GM21360 (cell line): ENCODE results near the gene BANP.
"Not testable (repeated sequence)": the region's sequence is repeated elsewhere in the genome, so short reads cannot be mapped to it uniquely, and the experiment has no call there.

Experiments
- ATAC-seq: cut with Tn5 transposase; IDR thresholded peaks from one replicate; pipeline ENCODE4 v1.9.1; 2021; ENCODE audit warnings: mild to moderate bottlenecking, moderate library complexity; ENCODE audit not compliant: unreplicated experiment

BANP gene

GRCh38 chr16:88114541-88115228 is 163.5 kb downstream of the BANP start:
- ATAC-seq: not testable (repeated sequence)

DNA sequence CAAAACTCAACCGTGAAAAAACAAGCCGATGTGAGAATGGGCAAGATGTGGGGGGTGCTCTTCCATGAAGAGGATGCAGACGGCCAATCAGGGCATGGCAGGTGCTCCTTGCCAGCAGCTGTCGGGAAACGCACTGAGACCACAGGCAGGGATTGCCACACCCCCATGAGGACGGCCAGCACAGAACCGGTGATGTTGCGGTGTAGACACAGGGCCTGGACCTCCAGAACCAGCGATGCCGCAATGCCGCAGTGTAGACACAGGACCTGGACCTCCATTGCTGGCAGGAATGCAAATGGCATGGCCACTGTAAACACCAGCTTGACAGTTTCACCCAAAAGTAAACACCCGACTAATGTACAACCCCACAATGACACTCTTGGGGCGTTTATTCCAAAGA is 164.9 kb downstream of the BANP start:
- no peak for ATAC-seq

GRCh38 chr16:88117476-88117868 is 166.2 kb downstream of the BANP start:
- no peak for ATAC-seq

DNA sequence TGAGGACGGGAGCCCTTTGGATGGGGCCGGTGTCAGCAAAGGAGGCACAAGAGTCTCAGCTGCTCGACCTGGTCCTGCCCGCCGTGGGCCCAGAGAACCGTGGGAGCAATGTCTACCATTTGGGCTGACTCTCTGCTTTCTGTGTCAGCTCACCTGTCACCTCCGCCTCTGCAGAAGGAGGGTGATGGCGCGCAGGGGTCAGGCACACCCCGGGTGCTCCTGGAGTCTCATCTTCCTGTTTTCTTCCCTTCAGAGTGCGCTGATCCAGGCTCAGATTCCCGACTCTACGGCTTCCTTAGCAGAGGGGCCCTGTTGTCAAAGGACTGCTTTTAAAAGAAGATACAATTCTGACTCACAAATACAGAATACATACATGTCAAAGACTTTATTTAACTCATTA is 167.1 kb downstream of the BANP start:
- no peak for ATAC-seq

DNA sequence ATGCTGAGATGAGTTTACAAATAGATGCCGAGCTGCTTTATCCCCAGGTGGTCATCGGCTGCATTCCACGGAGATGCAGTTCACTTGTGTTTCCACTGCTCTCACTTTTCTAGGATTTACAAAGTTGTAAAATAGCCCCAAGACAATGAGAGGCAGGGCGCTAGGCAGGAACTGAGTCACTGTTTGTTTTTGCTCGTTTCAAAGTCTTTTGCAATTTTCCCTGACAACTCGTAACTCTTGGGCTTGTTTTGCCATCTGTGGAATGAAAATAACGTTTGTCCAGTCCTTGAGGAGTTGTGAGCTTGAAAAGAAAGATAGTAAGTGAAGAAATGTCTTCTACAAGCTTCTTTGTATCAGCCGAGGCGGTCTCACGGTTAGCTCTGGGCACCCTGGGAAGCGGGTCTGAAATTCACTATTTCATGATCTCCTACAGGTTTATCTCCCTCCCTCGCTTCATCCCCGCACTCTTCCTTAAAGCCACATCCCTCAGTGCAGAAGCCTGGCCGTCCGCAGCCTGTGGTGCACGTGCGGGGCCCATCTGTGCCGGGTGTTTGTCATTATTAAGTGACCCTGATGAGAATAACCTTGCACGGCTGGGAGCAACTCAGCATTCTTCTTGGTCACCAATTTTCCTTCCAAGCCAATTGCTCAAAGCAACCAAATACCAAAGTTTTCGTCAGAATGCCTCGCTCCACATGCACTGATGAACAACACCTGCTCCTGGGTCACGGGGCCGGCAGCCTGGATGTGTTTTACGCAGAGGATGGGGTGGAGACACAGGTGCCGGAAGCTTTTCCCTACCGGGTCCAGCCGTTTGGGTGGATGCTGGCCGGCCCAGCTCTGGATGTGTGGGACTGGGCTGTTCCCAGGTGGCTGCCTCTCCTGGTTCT is 167.9 kb downstream of the BANP start:
- not testable (repeated sequence) for ATAC-seq

DNA sequence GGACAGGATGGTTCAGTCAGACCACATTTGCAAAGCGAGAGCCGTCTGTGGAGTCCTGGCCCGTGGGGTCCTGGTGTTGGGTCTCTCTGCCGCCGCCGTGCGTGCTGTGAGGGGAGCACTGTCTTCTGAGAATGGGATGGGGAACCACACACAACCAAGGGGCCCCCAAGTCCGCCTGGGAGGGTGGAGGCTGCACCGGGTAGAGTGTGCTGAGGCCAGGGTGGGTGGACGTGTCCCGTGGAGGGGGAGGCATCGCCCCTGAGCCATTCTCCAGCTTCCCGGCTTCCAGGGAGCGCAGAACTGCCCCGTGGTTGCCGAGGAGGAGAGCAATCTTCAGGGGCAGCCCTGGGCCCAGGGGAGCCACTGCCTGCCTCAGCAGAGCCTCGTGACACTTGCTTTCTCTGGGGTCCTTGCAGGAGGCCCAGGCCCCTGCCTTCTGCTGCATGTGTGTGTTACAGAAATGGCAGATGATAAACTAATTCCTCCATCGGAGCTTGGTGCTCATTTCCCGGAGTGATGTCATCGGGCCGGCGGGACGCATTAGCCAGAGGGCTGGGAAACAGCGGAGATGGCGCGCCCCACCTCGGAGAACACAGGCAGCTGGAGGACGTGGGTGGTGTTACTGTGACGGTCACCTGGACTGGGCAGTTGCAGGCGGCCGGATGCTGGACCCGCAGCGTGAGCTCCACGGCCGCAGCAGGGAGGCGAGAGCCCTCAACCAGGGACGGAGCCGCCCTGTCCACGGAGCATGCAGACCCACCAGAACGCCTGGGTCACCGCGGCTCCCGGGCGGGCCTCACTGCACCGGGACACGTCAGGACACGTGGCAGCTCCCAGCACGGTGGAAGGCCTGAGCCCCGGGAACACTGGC is 168.9 kb downstream of the BANP start:
- ATAC-seq: not testable (repeated sequence)

GRCh38 chr16:88120812-88121211 is 169.6 kb downstream of the BANP start:
- no peak for ATAC-seq

DNA sequence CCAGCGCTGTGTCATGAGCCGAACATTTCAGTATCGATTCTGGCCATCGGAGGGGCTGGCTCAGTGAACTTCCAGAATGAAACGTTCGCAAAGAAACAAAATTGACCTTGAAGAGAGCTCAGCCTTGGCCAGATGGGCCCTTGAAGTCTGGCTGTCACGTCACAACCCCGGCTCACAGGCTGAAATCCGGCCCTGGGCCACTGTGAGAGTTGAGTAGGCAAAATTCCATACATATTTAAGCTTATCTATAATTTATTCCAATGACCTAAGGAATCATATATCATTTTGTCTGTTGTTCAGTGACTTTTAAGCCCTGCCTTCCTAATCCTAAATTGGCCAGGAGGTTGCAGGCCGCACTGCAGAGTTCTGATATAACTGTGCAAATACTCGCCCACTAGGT is 170.2 kb downstream of the BANP start:
- ATAC-seq: not testable (repeated sequence)

GRCh38 chr16:88121886-88122580 is 170.8 kb downstream of the BANP start:
- ATAC-seq: no peak
